RWPE1 (cell line): Measurements from ENCODE around the gene HMX2.

ENCODE experiments used
- CTCF ChIA-PET: fragments of 350-600 bp; sonication (Branson Sonifier 250); formaldehyde crosslinking; extraction: SDS; loops from one replicate; lab custom pipeline; 2021; lab: Yijun Ruan, JAX
- POLR2A ChIA-PET: fragments of 400-600 bp; formaldehyde crosslinking; extraction: SDS; loops from one replicate; lab custom pipeline; 2020; ENCODE audit warnings: antibody characterized with exemption; ENCODE audit not compliant: low non-redundant PET; lab: Yijun Ruan, JAX
- DNase-seq: peaks from one replicate; pipeline ENCODE4 v3.0.0; 2012; ENCODE audit warnings: low spot score
- H3K27ac ChIP-seq: fragments of 450-650 bp; 2 replicates; pipeline ENCODE4 v1.5.1; 2017
- TF ChIP-seq, protein P1 (sequence below): fragments of 450-650 bp; conservative IDR thresholded peaks from 2 replicates; pipeline ENCODE4 v1.5.1; 2017; ENCODE audit warnings: low read depth, mild to moderate bottlenecking

The HMX2 gene

GRCh38 chr10:123147635-123148413 is at the start of gene HMX2:
TSS of gene HMX2 (plus strand) at chr10:123148136. CDS start at chr10:123148379, 243 bp downstream.
- H3K27ac ChIP-seq, result no peak within 1 kb of the TSS
- TF ChIP-seq, protein P1, sequence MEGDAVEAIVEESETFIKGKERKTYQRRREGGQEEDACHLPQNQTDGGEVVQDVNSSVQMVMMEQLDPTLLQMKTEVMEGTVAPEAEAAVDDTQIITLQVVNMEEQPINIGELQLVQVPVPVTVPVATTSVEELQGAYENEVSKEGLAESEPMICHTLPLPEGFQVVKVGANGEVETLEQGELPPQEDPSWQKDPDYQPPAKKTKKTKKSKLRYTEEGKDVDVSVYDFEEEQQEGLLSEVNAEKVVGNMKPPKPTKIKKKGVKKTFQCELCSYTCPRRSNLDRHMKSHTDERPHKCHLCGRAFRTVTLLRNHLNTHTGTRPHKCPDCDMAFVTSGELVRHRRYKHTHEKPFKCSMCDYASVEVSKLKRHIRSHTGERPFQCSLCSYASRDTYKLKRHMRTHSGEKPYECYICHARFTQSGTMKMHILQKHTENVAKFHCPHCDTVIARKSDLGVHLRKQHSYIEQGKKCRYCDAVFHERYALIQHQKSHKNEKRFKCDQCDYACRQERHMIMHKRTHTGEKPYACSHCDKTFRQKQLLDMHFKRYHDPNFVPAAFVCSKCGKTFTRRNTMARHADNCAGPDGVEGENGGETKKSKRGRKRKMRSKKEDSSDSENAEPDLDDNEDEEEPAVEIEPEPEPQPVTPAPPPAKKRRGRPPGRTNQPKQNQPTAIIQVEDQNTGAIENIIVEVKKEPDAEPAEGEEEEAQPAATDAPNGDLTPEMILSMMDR, result no peak
- POLR2A ChIA-PET, result no interaction called here
- DNase-seq, result no peak
- CTCF ChIA-PET, result interaction anchor here (0.7 kb wide), 1 partner anchor 41 kb away, joined by 3 read pairs; no protein-coding TSS in a partner anchor

DNA sequence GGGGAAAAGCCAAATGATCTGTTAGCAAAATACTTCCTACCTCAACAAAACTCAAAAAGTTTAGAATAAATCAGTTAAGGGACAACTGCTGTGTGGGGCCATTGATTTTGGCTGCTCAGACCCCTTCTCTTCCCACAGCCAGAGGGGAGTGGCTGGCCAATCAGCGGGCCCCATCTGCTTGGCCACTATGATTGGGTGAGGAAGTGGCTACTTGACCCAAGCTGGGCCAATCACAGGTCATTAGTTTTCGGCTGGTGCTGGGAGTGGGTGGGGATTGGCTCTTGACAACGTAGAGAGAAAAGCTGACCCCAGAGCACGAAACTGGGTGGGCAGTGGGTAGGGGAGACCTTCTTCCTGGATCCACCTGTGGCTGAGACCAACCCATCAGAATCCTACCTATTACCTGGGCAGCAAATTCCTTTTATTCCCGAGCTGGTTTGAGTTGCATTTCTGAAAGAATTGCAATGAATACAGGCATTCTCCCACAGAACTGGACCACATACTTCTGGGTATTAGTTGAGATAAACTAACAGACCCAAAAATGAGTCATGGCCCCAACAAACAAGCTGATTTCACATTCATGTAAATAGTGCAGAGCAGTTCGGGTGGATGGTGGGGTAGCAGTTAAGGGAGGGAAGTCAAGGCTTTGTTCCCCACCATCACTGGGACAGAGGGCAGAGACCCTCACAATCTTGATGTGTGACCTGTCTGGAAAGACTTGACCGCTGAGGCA is 47.7 kb upstream of the HMX2 start:
- POLR2A ChIA-PET, result no interaction called here
- H3K27ac ChIP-seq, result no peak overlapping the region
- CTCF ChIA-PET, result interaction anchor here (0.9 kb wide), 1 partner anchor 57 kb away, joined by 3 read pairs; no protein-coding TSS in a partner anchor

DNA sequence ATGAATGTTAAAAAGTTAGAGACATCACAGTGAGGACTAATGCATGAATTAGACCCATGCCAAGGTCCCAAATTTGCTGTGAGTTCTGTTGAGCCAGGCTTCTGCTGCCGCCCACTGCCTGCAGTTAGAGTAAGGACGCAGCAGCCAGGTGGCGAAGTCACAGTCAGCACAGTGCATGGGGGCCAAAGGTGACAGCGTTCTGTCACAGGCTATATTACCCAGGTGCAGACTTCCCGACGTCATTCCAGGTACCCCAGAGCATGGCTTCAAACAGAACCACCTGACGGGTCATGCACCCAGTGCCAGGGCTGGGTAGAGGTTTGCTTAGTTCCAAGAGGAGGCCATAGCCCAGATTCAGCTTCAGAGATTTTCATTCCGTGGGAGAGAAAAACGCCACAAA is 46.1 kb upstream of the HMX2 start:
- TF ChIP-seq, protein P1, result no peak
- no peak for DNase-seq
- CTCF ChIA-PET, result interaction anchor here (0.7 to 0.8 kb wide), 2 partner anchors 30 to 1107 kb away, joined by 5 to 6 read pairs; no protein-coding TSS in a partner anchor
- H3K27ac ChIP-seq, result no peak overlapping the region
- POLR2A ChIA-PET, result no interaction called here

More for the DNA sequence above, 47.7 kb upstream of the HMX2 start:
- TF ChIP-seq, protein P1, result no peak
- DNase-seq, result peak; percentile 24

GRCh38 chr10:123102673-123103072 is 45.3 kb upstream of the HMX2 start:
- POLR2A ChIA-PET, result no interaction called here
- no peak for DNase-seq
- CTCF ChIA-PET, result interaction anchor here (0.7 to 2.6 kb wide), 3 partner anchors 31 to 1106 kb away, joined by 5 to 6 read pairs (median 6); no protein-coding TSS in a partner anchor
- TF ChIP-seq, protein P1, result no peak
- no peak overlapping the region for H3K27ac ChIP-seq

DNA sequence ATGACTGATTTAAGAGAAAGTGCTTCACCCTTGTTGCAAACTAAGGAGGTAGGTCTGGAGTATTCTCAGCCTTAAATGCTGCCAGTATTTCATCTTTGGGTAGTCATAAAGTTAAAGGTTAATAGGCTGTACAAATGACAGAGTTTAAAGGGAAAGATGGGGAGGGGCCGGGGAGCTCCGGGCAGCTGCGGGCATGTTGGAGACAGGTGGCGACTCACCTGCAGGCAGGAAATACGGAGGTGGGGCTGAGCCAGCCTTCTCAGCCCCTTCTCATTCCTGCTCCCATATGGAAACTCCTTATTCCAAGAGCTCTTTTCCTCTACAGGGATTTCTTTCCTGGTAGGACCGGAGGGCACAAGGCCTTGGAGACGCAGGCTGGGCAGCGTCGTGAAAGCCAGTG is 44.0 kb upstream of the HMX2 start:
- CTCF ChIA-PET, result interaction anchor here (0.6 to 2.6 kb wide), 3 partner anchors 60 to 1285 kb away, joined by 3 to 6 read pairs (median 3); no protein-coding TSS in a partner anchor
- TF ChIP-seq, protein P1, result no peak
- DNase-seq, result peak; percentile 45
- H3K27ac ChIP-seq, result no peak overlapping the region
- POLR2A ChIA-PET, result no interaction called here

DNA sequence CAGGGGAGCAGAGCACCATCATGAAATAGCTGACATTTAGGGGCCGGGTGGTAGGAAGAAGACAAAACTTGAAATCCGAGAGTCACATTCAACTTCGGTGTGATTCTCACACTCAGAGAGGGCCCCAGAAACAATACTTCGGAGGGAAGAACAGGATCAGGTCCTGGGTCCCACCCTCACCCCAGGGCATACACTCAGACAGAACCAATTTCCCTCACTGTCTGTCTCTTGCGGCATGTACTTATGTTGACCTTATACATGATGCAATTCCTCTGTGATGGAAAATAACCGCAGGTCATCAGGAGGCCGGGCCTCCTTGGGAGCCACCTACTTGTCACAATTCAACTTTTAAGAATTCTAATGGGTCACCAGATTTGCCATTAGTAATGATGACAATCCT is 38.5 kb upstream of the HMX2 start:
- ChIA-PET CTCF (interaction anchor here (1.0 kb wide), 1 partner anchor 66 kb away, joined by 5 read pairs; no protein-coding TSS in a partner anchor), POLR2A (no interaction called here)
- peak; percentile 79 for DNase-seq
- TF ChIP-seq, protein P1, result no peak
- no peak overlapping the region for H3K27ac ChIP-seq
